Epithelial cell of proximal tubule (primary cell): ENCODE measurements around the gene CSNK2B. TPM values are rescaled to one million over a fixed set of nuclear protein-coding genes. Genes with fewer than 3 reads are reported as not detected.

Source experiments
- DNase-seq: peaks from one replicate; pipeline ENCODE4 v3.0.0-alpha.2; 2011; ENCODE audit warnings: low read depth
- H3K4me3 ChIP-seq: 2 replicates; pipeline ENCODE4 v1.5.1; 2011; ENCODE audit warnings: low read depth, mild to moderate bottlenecking, low read length
- total RNA-seq: library from RNA; depleted of rRNA; stranded (reverse); fragments of >200 nt; gene quantifications from 2 replicates; pipeline ENCODE4 v1.2.3, GENCODE V29; 2015
- TF ChIP-seq, protein P1 (sequence below): conservative IDR thresholded peaks from 2 replicates; pipeline ENCODE4 v1.5.1; 2012; ENCODE audit warnings: low read depth, mild to moderate bottlenecking, low read length

The CSNK2B gene
- total RNA-seq, 1 donor from 2014 or later: 435 TPM

DNA sequence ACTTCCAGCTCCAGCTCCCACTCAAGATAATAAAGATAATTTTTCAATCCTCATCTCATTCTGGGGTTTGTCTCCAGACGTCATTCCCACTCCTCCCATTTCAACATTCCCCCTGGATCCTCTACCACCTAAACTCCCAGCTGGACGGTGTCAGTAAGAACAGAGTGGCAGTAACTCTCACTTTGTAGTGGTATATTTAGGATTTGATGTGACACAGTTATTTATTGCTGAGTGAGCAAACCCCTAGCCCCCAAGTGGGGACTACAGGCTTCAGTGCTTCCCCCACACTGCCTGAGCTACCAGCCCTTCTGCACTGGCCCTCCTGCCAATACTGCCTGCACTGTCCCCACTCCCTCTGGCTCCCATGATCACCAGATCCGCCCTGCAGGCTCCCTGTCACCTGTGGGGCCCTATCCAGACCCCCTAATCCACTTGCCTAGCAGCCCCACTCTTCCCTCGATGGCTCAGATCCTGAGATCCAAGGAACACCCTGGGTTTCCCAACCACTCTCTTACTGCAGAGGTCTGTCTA is 7.7 kb upstream of the CSNK2B start:
- peak overlapping the region; percentile 5 for H3K4me3 ChIP-seq
- TF ChIP-seq, protein P1, sequence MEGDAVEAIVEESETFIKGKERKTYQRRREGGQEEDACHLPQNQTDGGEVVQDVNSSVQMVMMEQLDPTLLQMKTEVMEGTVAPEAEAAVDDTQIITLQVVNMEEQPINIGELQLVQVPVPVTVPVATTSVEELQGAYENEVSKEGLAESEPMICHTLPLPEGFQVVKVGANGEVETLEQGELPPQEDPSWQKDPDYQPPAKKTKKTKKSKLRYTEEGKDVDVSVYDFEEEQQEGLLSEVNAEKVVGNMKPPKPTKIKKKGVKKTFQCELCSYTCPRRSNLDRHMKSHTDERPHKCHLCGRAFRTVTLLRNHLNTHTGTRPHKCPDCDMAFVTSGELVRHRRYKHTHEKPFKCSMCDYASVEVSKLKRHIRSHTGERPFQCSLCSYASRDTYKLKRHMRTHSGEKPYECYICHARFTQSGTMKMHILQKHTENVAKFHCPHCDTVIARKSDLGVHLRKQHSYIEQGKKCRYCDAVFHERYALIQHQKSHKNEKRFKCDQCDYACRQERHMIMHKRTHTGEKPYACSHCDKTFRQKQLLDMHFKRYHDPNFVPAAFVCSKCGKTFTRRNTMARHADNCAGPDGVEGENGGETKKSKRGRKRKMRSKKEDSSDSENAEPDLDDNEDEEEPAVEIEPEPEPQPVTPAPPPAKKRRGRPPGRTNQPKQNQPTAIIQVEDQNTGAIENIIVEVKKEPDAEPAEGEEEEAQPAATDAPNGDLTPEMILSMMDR: no peak
- DNase-seq: no peak

DNA sequence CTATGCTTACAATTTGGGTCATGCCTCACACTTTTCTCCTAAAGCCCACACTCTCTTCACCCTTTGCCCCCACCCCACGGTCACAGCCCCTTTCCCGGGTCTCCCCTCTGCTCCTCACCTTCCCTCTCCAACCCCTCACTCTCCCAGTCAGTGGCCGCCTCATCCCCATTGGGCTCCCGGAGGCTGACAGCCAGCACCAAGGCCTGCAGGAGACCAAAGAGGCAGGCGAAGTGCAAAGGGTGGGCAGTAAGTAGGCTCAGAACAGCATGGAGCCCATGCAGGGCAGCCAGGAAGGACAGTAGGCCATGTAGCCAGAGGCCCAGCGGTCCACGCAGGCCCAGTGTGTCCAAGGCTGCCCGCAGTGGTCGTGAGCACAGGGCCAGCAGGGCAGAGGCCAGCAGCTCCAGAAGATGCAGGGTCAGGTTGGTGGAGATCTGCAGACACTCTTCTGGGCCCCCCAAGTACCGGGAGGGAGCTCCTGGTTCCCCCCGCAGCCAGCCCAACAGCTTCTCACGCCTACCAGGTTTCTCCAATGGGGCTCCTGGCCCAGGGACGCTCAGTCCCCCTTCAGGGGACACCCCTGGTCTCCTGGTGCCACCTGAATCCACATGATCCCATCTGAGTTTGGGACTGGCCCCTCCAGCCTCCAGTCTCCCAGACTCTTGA is 6.8 kb upstream of the CSNK2B start:
- no peak for DNase-seq
- H3K4me3 ChIP-seq: peak overlapping the region; percentile 85
- TF ChIP-seq, protein P1: no peak

DNA sequence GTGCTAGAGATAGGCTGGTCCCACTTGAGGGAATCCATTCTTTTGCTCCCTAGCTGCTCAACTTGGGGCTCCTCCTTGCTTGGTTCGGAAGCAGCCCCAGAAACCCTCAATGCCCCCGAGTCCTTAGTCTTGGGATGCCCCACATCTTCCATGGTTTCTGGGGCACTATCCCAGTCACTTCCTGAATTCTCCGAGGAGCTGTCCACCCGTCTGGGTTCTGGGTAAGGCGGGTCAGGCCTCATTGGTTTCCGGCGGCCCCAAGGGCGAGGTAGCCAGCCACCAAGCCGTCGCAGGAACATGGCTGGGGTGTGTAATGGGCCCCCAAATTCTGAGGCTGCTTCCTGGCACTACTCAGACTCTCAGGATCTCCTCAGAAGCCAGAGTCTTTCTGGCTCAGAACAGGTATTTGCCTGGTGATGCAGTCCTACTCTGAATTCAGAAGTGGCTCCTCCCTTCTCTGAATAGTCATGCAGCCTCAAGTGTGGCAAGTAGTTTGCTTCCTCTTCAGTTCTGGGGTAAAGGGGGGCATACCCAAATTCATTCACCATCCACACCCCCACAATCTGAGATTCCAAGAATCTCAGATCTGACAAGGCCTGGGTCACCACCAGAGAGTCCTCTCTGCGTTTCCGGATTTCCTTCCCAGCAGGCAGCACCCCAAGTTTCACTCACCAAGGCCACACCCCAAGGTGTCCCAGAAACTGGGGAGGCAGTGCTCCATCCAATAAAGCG is 6.1 kb upstream of the CSNK2B start:
- DNase-seq: no peak
- peak overlapping the region; percentile 85 for H3K4me3 ChIP-seq
- TF ChIP-seq, protein P1: no peak

DNA sequence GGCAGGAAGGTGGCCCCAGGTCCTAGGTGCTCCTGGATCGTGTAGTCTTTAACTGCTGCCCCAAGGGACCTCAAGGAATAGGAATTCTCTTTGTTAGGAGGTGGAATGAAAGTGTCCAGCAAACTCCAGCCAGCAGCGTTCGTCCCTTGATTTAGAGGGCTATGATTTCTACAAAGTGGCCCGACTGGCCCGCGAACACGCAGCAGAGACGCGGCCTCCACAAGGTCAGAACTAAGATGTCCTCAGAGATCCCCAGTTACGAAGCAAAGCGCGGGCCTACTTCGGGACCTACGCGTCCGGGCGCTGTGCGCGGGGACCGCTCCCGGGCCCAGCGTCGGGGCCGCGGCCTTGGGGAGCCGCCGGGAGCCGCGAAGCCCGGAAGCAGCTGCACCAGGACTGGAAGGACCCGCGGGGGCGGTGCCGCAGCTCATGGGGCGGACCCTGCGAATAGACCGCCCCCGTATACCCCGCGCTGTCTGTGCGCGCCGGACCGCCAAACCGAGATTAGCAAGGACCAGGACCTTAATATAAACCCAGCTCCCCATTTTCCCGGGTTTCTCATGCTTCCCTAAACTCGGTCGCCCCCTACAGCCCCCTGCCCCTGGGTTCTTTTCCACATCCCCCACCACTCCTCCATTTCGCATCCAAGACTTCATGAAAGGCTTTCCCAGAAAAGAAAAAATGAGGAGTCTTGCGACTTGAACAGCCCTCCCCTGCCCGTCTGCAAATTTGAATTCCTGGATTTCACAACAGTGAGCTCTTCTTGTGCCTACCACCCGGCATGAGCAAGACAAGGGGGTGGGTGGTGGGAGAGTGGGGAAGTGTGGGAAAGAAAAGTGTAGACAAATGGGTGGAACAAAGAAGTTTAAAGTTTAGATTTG is 5.3 kb upstream of the CSNK2B start, which contains the start of gene C6orf47:
Gene C6orf47 (minus strand): TSS at position 398 of the 881 bp plus-strand sequence. CDS start 831 bp downstream, outside the sequence.
- H3K4me3 ChIP-seq: peak within 1 kb of the TSS; percentile 85
- no peak for DNase-seq
- TF ChIP-seq, protein P1: no peak

DNA sequence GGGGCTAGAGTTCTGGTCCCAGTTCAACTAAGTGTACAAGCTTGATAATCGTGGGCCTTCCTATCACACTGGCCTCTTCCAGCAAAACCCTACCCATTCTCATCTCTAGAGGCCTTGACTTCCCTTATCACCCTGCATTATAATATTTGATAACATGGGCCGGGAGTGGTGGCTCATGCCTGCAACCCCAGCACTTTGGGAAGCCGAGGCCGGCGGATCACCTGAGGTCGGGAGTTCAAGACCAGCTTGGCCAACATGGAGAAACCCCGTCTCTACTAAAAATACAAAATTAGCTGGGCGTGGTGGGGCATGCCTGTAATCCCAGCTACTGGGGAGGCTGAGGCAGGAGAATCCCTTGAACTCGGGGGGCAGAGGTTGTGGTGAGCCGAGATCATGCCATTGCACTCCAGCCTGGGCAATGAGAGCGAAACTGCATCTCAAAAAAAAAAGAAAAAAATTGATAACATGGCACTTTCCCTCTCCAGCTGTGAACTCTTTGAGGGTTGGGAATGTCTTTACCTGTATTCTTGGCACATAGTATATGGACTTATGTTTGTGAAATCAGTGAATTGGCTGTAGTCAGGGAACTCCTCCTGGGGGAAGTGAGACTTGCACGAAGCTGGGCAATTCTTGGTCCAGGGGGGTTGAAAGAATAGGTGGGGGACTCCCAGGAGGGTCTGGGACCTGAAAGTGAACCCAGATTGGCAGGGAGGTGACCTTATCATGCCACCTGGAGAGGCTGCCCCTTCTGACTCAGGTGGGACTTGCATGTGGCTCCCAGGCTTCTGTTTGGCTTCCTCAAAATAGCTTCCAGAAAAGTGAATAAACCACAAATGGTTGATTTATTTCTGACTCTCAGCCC is 4.4 kb upstream of the CSNK2B start:
- H3K4me3 ChIP-seq: peak overlapping the region; percentile 85
- TF ChIP-seq, protein P1: no peak
- DNase-seq: no peak
